K562 (cell line): Measurements from ENCODE around the gene KTN1. TPM values are rescaled to one million over a fixed set of nuclear protein-coding genes. Genes with fewer than 3 reads are reported as not detected.

Experiments used
- CCNT2 ChIP-seq: IDR thresholded peaks from 2 replicates; pipeline ENCODE4 v1.6.1; 2011; ENCODE audit warnings: borderline replicate concordance, low read depth, mild to moderate bottlenecking, moderate library complexity, mixed read lengths, low read length; ENCODE audit not compliant: insufficient read length; ENCODE audit errors: extremely low read depth
- CHD1 ChIP-seq: fragments of 200-600 bp; sonication (generic); IDR thresholded peaks from one replicate; pipeline ENCODE4 v1.6.1; 2012; ENCODE audit warnings: mild to moderate bottlenecking, moderate library complexity, low read length, inconsistent platforms
- CTCFL ChIP-seq: IDR thresholded peaks from 2 replicates; pipeline ENCODE4 v1.6.1; 2011; ENCODE audit warnings: borderline replicate concordance, low read depth, mild to moderate bottlenecking, moderate library complexity, low read length; ENCODE audit not compliant: insufficient read depth, poor library complexity, severe bottlenecking
- FOXA3 ChIP-seq, 2 experiments: fragments of 450-650 bp in 1 of 2; sonication (generic) in 1 of 2; formaldehyde crosslinking; IDR thresholded peaks in 1 of 2; conservative IDR thresholded peaks in 1 of 2; 2 replicates each; pipeline versions ENCODE4 v1.4.0 to v1.8.0; 2020 to 2022; ENCODE audit warnings: mild to moderate bottlenecking in 2 of 2, missing genetic modification reagents in 1 of 2
- KHSRP ChIP-seq: fragments of 450-650 bp; IDR thresholded peaks from 2 replicates; pipeline ENCODE4 v1.6.1; 2017
- PKNOX1 ChIP-seq: fragments of 450-650 bp; IDR thresholded peaks from 2 replicates; pipeline ENCODE4 v1.6.1; 2016
- REST ChIP-seq, 2 experiments: fragments of 450-650 bp; formaldehyde crosslinking in 1 of 2; IDR thresholded peaks; 2 replicates each; pipeline versions ENCODE4 v1.4.0 to v1.6.1; 2014 to 2020; ENCODE audit warnings: mild to moderate bottlenecking in 2 of 2, borderline replicate concordance in 1 of 2, low read depth in 1 of 2
- TRIM25 ChIP-seq: fragments of 450-650 bp; IDR thresholded peaks from 2 replicates; pipeline ENCODE4 v1.7.0; 2016; ENCODE audit warnings: borderline replicate concordance
- ZNF12 ChIP-seq: sonication (generic); formaldehyde crosslinking; IDR thresholded peaks from 2 replicates; pipeline ENCODE4 v1.4.0; 2020; ENCODE audit warnings: mild to moderate bottlenecking, missing genetic modification reagents
- ZNF23 ChIP-seq: fragments of 250-450 bp; sonication (Bioruptor Pico); IDR thresholded peaks from 2 replicates; pipeline ENCODE4 v1.4.0; 2020; ENCODE audit warnings: mild to moderate bottlenecking
- ZNF311 ChIP-seq: fragments of 250-450 bp; sonication (Bioruptor Pico); IDR thresholded peaks from 2 replicates; pipeline ENCODE4 v1.4.0; 2020; ENCODE audit warnings: mild to moderate bottlenecking, moderate library complexity
- ZNF644 ChIP-seq: fragments of 200-800 bp; sonication (Bioruptor generic); IDR thresholded peaks from 2 replicates; pipeline ENCODE4 v1.6.1; 2016; ENCODE audit warnings: low read depth, missing genetic modification characterization, missing compliant biosample characterization
- ZNF696 ChIP-seq: fragments of 250-450 bp; sonication (Bioruptor Pico); conservative IDR thresholded peaks from 2 replicates; pipeline ENCODE4 v1.4.0; 2020; ENCODE audit warnings: mild to moderate bottlenecking, moderate library complexity
- ZNF77 ChIP-seq: fragments of 250-450 bp; sonication (Bioruptor Pico); IDR thresholded peaks from 2 replicates; pipeline ENCODE4 v1.5.0; 2020
- polyA plus RNA-seq, 8 experiments: library from polyadenylated mRNA; depleted of rRNA in 4 of 8; stranded (reverse) in 5 of 8; unstranded in 3 of 8; fragments of >200 nt; fragmentation: Nextera tagmentation in 2 of 8; fragmentation: Illumina TruSeq in 1 of 8; extraction: Ambion mirVana in 2 of 8; extraction: Trizol in 1 of 8; gene quantifications; 2 replicates each; pipeline versions ENCODE4 v1.2.1 to v1.2.3, GENCODE V29; 2011 to 2014; ENCODE audit warnings: inconsistent platforms in 1 of 8, missing spikeins in 1 of 8
- total RNA-seq, 7 experiments: library from RNA; depleted of rRNA in 6 of 7; stranded (reverse); fragments of >200 nt in 6 of 7; fragmentation: Illumina TruSeq in 2 of 7; extraction: Trizol in 2 of 7; gene quantifications; 2 replicates each; pipeline versions ENCODE4 v1.2.1 to v1.2.3, GENCODE V29; 2011 to 2021; ENCODE audit warnings: low replicate concordance in 1 of 7

The KTN1 gene
- total and polyA plus RNA-seq, 9 of the 15 experiments (the other 6 are each of a cell fraction or from before 2014, with no cell fraction given): 34.8 to 120 (median 63.6) TPM

GRCh38 chr14:55579724-55580469, at the start of gene KTN1 (continued):
- TF ChIP-seq REST (IDR thresholded peaks at IDR 0.05; ENCODE audit: borderline replicate concordance) (no peak), REST (CRISPR knock-in tag; IDR thresholded peaks at IDR 0.05; ENCODE audit: low read depth) (no peak), ZNF644 (tag) (no peak), CTCFL (no peak), ZNF23 (no peak), FOXA3 (CRISPR knock-in tag; conservative IDR thresholded peaks at IDR 0.05 in 1 of 2, IDR thresholded peaks at IDR 0.05 in 1 of 2) (no peak), ZNF12 (no peak), ZNF311 (CRISPR knock-in tag) (no peak), KHSRP (no peak), CCNT2 (peak; percentile 25), PKNOX1 (no peak), TRIM25 (no peak), ZNF77 (CRISPR knock-in tag) (no peak), CHD1 (no peak), ZNF696 (CRISPR knock-in tag) (no peak)
